Loucy (cell line): ENCODE measurements around the gene ARMC9.

Experiments used
- CTCF ChIP-seq: fragments of 200-600 bp; sonication (generic); conservative IDR thresholded peaks from 2 replicates; pipeline ENCODE4 v1.5.1; 2014; ENCODE audit warnings: mild to moderate bottlenecking, antibody characterized with exemption, low read length
- EZH2phosphoT487 ChIP-seq: fragments of 200-600 bp; IDR thresholded peaks from 2 replicates; pipeline ENCODE4 v1.6.1; 2018; ENCODE audit warnings: antibody characterized with exemption, mild to moderate bottlenecking, moderate library complexity, borderline replicate concordance

- no peak for TF ChIP-seq CTCF
- no peak for TF ChIP-seq EZH2phosphoT487
Measured at GRCh38 chr2:231207734-231208133, 9.3 kb downstream of the ARMC9 start.
